ENCODE results near the gene THG1L.

THG1L gene

GRCh38 chr5:157734436-157734835 is 3.2 kb downstream of the THG1L start:
- Histone ChIP-seq H3F3A (ENCODE audit: insufficient read depth, low read length) (no peaks in the 10 kb centered on the region), H3K27ac (ENCODE audit: low read depth, low read length, poor library complexity, severe bottlenecking) (no peak overlapping the region), H3K27me3 (ENCODE audit: insufficient read depth, low read length) (no peaks in the 10 kb centered on the region), H3K79me2 (ENCODE audit: insufficient read depth, low read length) (no peaks in the 10 kb centered on the region), H3K4me3 (ENCODE audit: low read depth, low read length, poor library complexity, severe bottlenecking) (no peak overlapping the region), H3K4me2 (ENCODE audit: low read length) (no peak overlapping the region), H4K20me1 (ENCODE audit: insufficient read depth, low read length) (no peaks in the 10 kb centered on the region), H3K9ac (ENCODE audit: low read length) (no peak overlapping the region), H3K36me3 (ENCODE audit: insufficient read depth, low read length) (peaks cover 31% of the 10 kb centered on the region), H3K4me1 (ENCODE audit: insufficient read depth, low read length, severe bottlenecking) (peaks cover 20% of the 10 kb centered on the region), H3K9me2 (ENCODE audit: low read depth, low read length) (no peaks in the 10 kb centered on the region), H3K9me3 (ENCODE audit: low read length) (peaks cover 7% of the 10 kb centered on the region), H2AFZ (ENCODE audit: low read length) (no peak overlapping the region)
- TF ChIP-seq EZH2 (IDR thresholded peaks at IDR 0.05; ENCODE audit: borderline replicate concordance, low read length) (no peak), CTCF (IDR thresholded peaks at IDR 0.05; ENCODE audit: low read length) (no peak)

DNA sequence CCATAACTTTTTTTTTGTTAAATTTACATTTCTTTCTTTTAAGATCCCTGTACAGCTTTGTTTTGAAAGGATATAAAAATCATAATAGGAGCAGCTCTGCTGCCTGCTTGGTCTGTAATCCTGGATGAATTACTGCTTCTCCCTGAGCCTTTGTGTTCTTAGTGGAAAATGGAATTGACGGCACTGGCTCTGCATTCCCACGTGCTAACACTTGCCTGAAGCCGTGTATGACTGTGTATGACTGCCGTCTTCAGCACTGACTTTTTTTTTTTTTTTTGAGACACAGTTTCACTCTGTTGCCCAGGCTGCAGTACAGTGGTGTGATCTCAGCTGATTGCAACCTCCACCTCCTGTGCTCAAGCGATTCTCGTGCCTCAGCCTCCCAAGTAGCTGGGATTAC is 4.8 kb downstream of the THG1L start:
- H3K27ac ChIP-seq (ENCODE audit: low read depth, low read length, poor library complexity, severe bottlenecking), result no peak overlapping the region
- H3K4me3 ChIP-seq (ENCODE audit: low read depth, low read length, poor library complexity, severe bottlenecking), result no peak overlapping the region
- no peak overlapping the region for H3K4me2 ChIP-seq (ENCODE audit: low read length)
- TF ChIP-seq CTCF (IDR thresholded peaks at IDR 0.05; ENCODE audit: low read length), result no peak
- TF ChIP-seq EZH2 (IDR thresholded peaks at IDR 0.05; ENCODE audit: borderline replicate concordance, low read length), result no peak
- no peaks in the 10 kb centered on the region for H3K9me2 ChIP-seq (ENCODE audit: low read depth, low read length)
- H3K27me3 ChIP-seq (ENCODE audit: insufficient read depth, low read length), result no peaks in the 10 kb centered on the region
- H3K4me1 ChIP-seq (ENCODE audit: insufficient read depth, low read length, severe bottlenecking), result peaks cover 5% of the 10 kb centered on the region
- no peak overlapping the region for H3K9ac ChIP-seq (ENCODE audit: low read length)
- peaks cover 36% of the 10 kb centered on the region for H3K36me3 ChIP-seq (ENCODE audit: insufficient read depth, low read length)
- H2AFZ ChIP-seq (ENCODE audit: low read length), result no peak overlapping the region
- no peaks in the 10 kb centered on the region for H4K20me1 ChIP-seq (ENCODE audit: insufficient read depth, low read length)
- H3F3A ChIP-seq (ENCODE audit: insufficient read depth, low read length), result no peaks in the 10 kb centered on the region
- H3K79me2 ChIP-seq (ENCODE audit: insufficient read depth, low read length), result no peaks in the 10 kb centered on the region
- H3K9me3 ChIP-seq (ENCODE audit: low read length), result peaks cover 7% of the 10 kb centered on the region

DNA sequence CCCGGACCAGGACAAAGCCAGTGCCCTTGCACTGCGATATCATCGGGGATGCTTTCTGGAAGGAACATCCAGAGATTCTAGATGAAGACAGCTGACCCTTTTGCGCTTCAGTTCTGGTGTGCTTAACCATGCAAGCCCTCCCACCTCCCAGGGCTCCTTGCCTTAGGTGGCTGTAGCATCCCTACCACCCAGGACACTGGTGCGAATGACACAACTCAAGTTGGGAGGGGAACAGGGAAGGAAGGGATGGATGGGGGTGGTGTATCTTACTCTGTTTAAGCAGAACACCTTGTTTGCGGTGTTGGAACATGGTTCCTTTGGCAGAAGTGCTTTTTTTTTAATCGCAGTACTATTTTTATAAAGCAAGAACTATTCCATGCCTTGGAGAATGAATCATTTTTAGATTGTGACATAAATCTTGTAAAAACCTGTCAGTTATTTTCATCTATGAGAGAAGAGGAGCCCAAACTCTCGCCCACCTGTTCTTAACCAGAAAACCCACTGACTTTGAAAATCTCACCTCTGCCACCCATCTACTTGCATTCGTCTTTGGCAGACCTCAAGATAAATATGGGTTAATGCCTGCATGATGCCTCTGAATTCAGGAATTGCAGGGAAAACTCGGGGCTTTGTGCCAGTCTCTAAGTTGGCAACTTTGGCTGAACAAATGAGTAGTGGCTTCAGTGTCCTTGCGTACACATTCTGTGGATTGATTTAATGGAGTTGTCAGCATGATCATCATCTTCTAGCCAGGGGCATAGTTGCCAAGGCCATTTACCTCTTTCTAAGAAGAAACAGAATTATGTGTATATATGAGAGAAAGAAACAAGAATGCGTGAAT is 8.4 kb downstream of the THG1L start:
- H3K4me2 ChIP-seq (ENCODE audit: low read length), result no peak overlapping the region
- H3K36me3 ChIP-seq (ENCODE audit: insufficient read depth, low read length), result peaks cover 33% of the 10 kb centered on the region
- H3K9me3 ChIP-seq (ENCODE audit: low read length), result peaks cover 7% of the 10 kb centered on the region
- no peak overlapping the region for H3K27ac ChIP-seq (ENCODE audit: low read depth, low read length, poor library complexity, severe bottlenecking)
- no peaks in the 10 kb centered on the region for H4K20me1 ChIP-seq (ENCODE audit: insufficient read depth, low read length)
- H3K4me3 ChIP-seq (ENCODE audit: low read depth, low read length, poor library complexity, severe bottlenecking), result no peak overlapping the region
- no peak overlapping the region for H2AFZ ChIP-seq (ENCODE audit: low read length)
- peaks cover 11% of the 10 kb centered on the region for H3K4me1 ChIP-seq (ENCODE audit: insufficient read depth, low read length, severe bottlenecking)
- H3F3A ChIP-seq (ENCODE audit: insufficient read depth, low read length), result no peaks in the 10 kb centered on the region
- no peaks in the 10 kb centered on the region for H3K9me2 ChIP-seq (ENCODE audit: low read depth, low read length)
- no peaks in the 10 kb centered on the region for H3K27me3 ChIP-seq (ENCODE audit: insufficient read depth, low read length)
- TF ChIP-seq EZH2 (IDR thresholded peaks at IDR 0.05; ENCODE audit: borderline replicate concordance, low read length) (no peak), CTCF (IDR thresholded peaks at IDR 0.05; ENCODE audit: low read length) (no peak)
- no peak overlapping the region for H3K9ac ChIP-seq (ENCODE audit: low read length)
- H3K79me2 ChIP-seq (ENCODE audit: insufficient read depth, low read length), result no peaks in the 10 kb centered on the region
